Esophagus squamous epithelium (tissue), 4 donors: ENCODE measurements around the gene SCNM1.

Experiments
- POLR2A ChIP-seq, 4 donors: fragments of 450-650 bp; IDR thresholded peaks; one replicate each; pipeline ENCODE4 v1.6.1; 2017; ENCODE audit warnings: antibody characterized with exemption in 4 of 4, mild to moderate bottlenecking in 4 of 4, moderate library complexity in 3 of 4
- TF ChIP-seq, protein P1 (sequence below), 6 experiments: fragments of 450-650 bp in 4 of 6; fragments of 200-600 bp in 2 of 6; sonication (generic) in 2 of 6; IDR thresholded peaks; one replicate each; pipeline ENCODE4 v1.5.1; 2016 to 2019; ENCODE audit warnings: antibody characterized with exemption in 6 of 6, mild to moderate bottlenecking in 4 of 6, moderate library complexity in 4 of 6

DNA sequence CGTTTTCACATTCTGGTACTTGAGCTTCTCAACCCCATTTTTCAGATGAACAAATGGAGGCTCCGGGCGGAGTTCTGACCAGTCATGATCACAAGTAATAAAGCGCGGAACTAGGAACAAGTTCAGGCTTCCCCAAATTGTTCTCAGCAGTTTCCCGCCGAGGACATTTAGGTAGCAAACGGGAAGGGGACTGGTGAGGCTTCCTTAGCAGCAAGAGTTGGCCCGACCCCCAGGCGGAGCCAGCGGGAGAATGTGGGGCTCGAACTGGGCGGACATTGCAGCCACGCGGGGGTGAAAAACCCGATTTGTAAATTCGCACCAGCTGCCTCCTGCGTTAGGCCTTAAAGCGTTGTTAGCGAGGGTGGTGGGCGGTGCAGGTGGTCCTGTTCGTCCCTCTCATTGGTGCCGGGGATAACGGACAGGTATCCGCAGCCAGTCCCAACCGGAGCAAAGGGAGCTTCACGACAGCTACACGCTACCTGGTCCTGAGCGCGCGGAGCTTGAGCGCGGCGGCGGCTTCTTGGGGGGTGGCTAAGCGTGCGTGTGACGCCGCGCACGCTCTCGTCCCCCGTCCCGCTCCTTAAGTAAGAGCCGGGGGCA, 34.9 kb upstream of the SCNM1 start:
- peak in 2 of 4 donors; percentile 11 to 18 for TF ChIP-seq POLR2A (IDR thresholded peaks at IDR 0.05)
- TF ChIP-seq, protein P1, sequence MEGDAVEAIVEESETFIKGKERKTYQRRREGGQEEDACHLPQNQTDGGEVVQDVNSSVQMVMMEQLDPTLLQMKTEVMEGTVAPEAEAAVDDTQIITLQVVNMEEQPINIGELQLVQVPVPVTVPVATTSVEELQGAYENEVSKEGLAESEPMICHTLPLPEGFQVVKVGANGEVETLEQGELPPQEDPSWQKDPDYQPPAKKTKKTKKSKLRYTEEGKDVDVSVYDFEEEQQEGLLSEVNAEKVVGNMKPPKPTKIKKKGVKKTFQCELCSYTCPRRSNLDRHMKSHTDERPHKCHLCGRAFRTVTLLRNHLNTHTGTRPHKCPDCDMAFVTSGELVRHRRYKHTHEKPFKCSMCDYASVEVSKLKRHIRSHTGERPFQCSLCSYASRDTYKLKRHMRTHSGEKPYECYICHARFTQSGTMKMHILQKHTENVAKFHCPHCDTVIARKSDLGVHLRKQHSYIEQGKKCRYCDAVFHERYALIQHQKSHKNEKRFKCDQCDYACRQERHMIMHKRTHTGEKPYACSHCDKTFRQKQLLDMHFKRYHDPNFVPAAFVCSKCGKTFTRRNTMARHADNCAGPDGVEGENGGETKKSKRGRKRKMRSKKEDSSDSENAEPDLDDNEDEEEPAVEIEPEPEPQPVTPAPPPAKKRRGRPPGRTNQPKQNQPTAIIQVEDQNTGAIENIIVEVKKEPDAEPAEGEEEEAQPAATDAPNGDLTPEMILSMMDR (IDR thresholded peaks at IDR 0.05) = no peak
